ENCODE measurements around the gene MRPS34.

GRCh38 chr16:1790611-1791255, 17.8 kb upstream of the MRPS34 start:
- TF ChIP-seq, protein P1, sequence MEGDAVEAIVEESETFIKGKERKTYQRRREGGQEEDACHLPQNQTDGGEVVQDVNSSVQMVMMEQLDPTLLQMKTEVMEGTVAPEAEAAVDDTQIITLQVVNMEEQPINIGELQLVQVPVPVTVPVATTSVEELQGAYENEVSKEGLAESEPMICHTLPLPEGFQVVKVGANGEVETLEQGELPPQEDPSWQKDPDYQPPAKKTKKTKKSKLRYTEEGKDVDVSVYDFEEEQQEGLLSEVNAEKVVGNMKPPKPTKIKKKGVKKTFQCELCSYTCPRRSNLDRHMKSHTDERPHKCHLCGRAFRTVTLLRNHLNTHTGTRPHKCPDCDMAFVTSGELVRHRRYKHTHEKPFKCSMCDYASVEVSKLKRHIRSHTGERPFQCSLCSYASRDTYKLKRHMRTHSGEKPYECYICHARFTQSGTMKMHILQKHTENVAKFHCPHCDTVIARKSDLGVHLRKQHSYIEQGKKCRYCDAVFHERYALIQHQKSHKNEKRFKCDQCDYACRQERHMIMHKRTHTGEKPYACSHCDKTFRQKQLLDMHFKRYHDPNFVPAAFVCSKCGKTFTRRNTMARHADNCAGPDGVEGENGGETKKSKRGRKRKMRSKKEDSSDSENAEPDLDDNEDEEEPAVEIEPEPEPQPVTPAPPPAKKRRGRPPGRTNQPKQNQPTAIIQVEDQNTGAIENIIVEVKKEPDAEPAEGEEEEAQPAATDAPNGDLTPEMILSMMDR (conservative IDR thresholded peaks at IDR 0.05; ENCODE audit: low read depth, low read length): no peak
- no peak for TF ChIP-seq EZH2 (IDR thresholded peaks at IDR 0.05; ENCODE audit: borderline replicate concordance, low read depth, low read length, poor library complexity, severe bottlenecking)
